Astrocyte (in vitro differentiated cells and primary cell): ENCODE measurements around the gene WNT7B. TPM values are rescaled to one million over a fixed set of nuclear protein-coding genes. Genes with fewer than 3 reads are reported as not detected.

ENCODE experiments used
- DNase-seq: peaks from one replicate; pipeline ENCODE4 v3.0.0-alpha.2; 2010; ENCODE audit warnings: low read depth
- FAIRE-seq: peaks from 2 replicates; lab custom pipeline; 2011; peaks lifted over from hg19 to GRCh38; lab: Jason Lieb, UNC
- H2AFZ ChIP-seq: 2 replicates; pipeline ENCODE4 v1.6.0; 2012; ENCODE audit warnings: low read depth, low read length, inconsistent platforms
- H3K27ac ChIP-seq: 2 replicates; pipeline ENCODE4 v1.5.1; 2011; ENCODE audit warnings: low read depth, low read length, inconsistent platforms
- H3K27me3 ChIP-seq: 2 replicates; pipeline ENCODE4 v1.6.0; 2011; ENCODE audit warnings: low read length, inconsistent platforms; ENCODE audit not compliant: insufficient read depth
- H3K36me3 ChIP-seq: 2 replicates; pipeline ENCODE4 v1.5.1; 2011; ENCODE audit warnings: low read length, inconsistent platforms; ENCODE audit not compliant: insufficient read depth
- H3K4me1 ChIP-seq: 2 replicates; pipeline ENCODE4 v1.5.1; 2011; ENCODE audit warnings: low read length, inconsistent platforms; ENCODE audit not compliant: insufficient read depth
- H3K4me2 ChIP-seq: 2 replicates; pipeline ENCODE4 v1.6.0; 2012; ENCODE audit warnings: low read length, inconsistent platforms
- H3K4me3 ChIP-seq: 2 replicates; pipeline ENCODE4 v1.5.1; 2011; ENCODE audit warnings: low read depth, mild to moderate bottlenecking, low read length, inconsistent platforms; ENCODE audit not compliant: insufficient read depth
- H3K79me2 ChIP-seq: 2 replicates; pipeline ENCODE4 v1.6.0; 2012; ENCODE audit warnings: mild to moderate bottlenecking, low read length, inconsistent platforms; ENCODE audit not compliant: insufficient read depth
- H3K9ac ChIP-seq: 2 replicates; pipeline ENCODE4 v1.6.0; 2012; ENCODE audit warnings: mild to moderate bottlenecking, low read length, inconsistent platforms
- H3K9me3 ChIP-seq: 2 replicates; pipeline ENCODE4 v1.5.1; 2012; ENCODE audit warnings: low read depth, mild to moderate bottlenecking, low read length, inconsistent platforms; ENCODE audit not compliant: insufficient read depth
- H4K20me1 ChIP-seq: 2 replicates; pipeline ENCODE4 v1.6.0; 2012; ENCODE audit warnings: low read length, inconsistent platforms; ENCODE audit not compliant: insufficient read depth
- H3K27ac Mint-ChIP-seq: one replicate; pipeline ENCODE4 v1.8.0; 2021; ENCODE audit warnings: mild to moderate bottlenecking, mixed read lengths; ENCODE audit not compliant: unreplicated experiment
- H3K27me3 Mint-ChIP-seq: one replicate; pipeline ENCODE4 v1.8.0; 2021; ENCODE audit warnings: low read depth, mixed read lengths; ENCODE audit not compliant: unreplicated experiment
- H3K36me3 Mint-ChIP-seq: one replicate; pipeline ENCODE4 v1.8.0; 2021; ENCODE audit warnings: low read depth, mixed read lengths; ENCODE audit not compliant: unreplicated experiment
- H3K4me1 Mint-ChIP-seq: one replicate; pipeline ENCODE4 v1.8.0; 2021; ENCODE audit warnings: low read depth, mixed read lengths; ENCODE audit not compliant: unreplicated experiment
- H3K4me3 Mint-ChIP-seq: one replicate; pipeline ENCODE4 v1.8.0; 2021; ENCODE audit warnings: mild to moderate bottlenecking, moderate library complexity, mixed read lengths; ENCODE audit not compliant: unreplicated experiment
- H3K9me3 Mint-ChIP-seq: one replicate; pipeline ENCODE4 v1.8.0; 2021; ENCODE audit warnings: mild to moderate bottlenecking, mixed read lengths; ENCODE audit not compliant: unreplicated experiment
- EZH2 ChIP-seq: IDR thresholded peaks from 2 replicates; pipeline ENCODE4 v1.6.1; 2012; ENCODE audit warnings: mild to moderate bottlenecking, low read length, inconsistent platforms; ENCODE audit not compliant: insufficient read depth
- total RNA-seq: library from RNA; stranded (reverse); gene quantifications from 2 replicates; pipeline ENCODE4 v1.2.1, GENCODE V29; 2021
- TF ChIP-seq, protein P1 (sequence below): IDR thresholded peaks from 2 replicates; pipeline ENCODE4 v1.5.1; 2011; ENCODE audit warnings: low read depth, mild to moderate bottlenecking, inconsistent platforms, low read length, moderate library complexity; ENCODE audit not compliant: insufficient read depth

WNT7B gene
- total RNA-seq, 1 donor from 2014 or later, result 1.7 TPM

DNA sequence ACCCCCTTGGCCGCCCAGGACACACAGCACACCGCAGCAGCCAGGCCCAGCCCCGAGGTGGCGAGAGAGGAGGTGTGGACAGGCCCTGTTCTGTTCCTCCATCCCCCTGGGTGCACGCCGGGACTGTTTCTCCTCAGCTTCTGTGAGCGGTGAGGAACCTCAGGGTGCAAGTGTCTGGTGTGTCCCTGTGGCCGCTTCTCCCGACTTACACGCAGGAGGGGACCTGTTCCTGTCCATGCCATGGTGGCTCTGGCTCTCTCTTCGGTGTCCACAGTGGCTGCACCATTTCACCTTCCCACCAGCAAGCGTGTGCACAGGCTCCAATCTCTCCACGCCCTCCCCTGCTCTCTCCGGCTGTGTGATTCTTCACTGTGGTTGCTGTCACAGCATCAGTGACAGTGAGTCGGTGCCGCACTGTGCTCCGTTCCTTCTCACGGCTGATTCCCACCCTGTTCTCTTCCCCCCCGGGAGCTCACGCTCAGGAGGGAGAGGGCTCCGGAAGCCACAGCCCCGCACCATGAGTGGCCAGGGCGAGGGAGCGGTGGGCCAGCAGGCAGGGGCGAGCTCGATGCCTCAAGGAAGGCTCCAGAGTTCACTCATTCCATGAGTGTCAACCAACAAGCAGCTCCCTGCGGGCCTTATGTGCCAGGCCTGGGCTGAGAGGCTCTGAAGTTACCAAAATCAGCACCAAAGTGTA lies 18.6 kb upstream of the WNT7B start:
- Histone ChIP-seq H2AFZ (no peak overlapping the region), H3K4me1 (peaks cover 29% of the 10 kb centered on the region), H4K20me1 (no peaks in the 10 kb centered on the region), H3K9ac (peak overlapping the region; percentile 72), H3K4me3 (no peak overlapping the region), H3K27ac (peak overlapping the region; percentile 81), H3K36me3 (no peaks in the 10 kb centered on the region), H3K27me3 (no peaks in the 10 kb centered on the region), H3K9me3 (no peaks in the 10 kb centered on the region), H3K79me2 (peaks cover 4% of the 10 kb centered on the region), H3K4me2 (no peak overlapping the region)
- peaks cover 39% of the 10 kb centered on the region for H3K27me3 Mint-ChIP-seq
- no peak overlapping the region for H3K27ac Mint-ChIP-seq
- H3K9me3 Mint-ChIP-seq, result no peaks in the 10 kb centered on the region
- DNase-seq, result no peak
- no peaks in the 10 kb centered on the region for H3K36me3 Mint-ChIP-seq
- TF ChIP-seq, protein P1, sequence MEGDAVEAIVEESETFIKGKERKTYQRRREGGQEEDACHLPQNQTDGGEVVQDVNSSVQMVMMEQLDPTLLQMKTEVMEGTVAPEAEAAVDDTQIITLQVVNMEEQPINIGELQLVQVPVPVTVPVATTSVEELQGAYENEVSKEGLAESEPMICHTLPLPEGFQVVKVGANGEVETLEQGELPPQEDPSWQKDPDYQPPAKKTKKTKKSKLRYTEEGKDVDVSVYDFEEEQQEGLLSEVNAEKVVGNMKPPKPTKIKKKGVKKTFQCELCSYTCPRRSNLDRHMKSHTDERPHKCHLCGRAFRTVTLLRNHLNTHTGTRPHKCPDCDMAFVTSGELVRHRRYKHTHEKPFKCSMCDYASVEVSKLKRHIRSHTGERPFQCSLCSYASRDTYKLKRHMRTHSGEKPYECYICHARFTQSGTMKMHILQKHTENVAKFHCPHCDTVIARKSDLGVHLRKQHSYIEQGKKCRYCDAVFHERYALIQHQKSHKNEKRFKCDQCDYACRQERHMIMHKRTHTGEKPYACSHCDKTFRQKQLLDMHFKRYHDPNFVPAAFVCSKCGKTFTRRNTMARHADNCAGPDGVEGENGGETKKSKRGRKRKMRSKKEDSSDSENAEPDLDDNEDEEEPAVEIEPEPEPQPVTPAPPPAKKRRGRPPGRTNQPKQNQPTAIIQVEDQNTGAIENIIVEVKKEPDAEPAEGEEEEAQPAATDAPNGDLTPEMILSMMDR, result no peak
- no peak for TF ChIP-seq EZH2
- no peaks in the 10 kb centered on the region for H3K4me1 Mint-ChIP-seq
- no peak for FAIRE-seq
- no peak overlapping the region for H3K4me3 Mint-ChIP-seq

DNA sequence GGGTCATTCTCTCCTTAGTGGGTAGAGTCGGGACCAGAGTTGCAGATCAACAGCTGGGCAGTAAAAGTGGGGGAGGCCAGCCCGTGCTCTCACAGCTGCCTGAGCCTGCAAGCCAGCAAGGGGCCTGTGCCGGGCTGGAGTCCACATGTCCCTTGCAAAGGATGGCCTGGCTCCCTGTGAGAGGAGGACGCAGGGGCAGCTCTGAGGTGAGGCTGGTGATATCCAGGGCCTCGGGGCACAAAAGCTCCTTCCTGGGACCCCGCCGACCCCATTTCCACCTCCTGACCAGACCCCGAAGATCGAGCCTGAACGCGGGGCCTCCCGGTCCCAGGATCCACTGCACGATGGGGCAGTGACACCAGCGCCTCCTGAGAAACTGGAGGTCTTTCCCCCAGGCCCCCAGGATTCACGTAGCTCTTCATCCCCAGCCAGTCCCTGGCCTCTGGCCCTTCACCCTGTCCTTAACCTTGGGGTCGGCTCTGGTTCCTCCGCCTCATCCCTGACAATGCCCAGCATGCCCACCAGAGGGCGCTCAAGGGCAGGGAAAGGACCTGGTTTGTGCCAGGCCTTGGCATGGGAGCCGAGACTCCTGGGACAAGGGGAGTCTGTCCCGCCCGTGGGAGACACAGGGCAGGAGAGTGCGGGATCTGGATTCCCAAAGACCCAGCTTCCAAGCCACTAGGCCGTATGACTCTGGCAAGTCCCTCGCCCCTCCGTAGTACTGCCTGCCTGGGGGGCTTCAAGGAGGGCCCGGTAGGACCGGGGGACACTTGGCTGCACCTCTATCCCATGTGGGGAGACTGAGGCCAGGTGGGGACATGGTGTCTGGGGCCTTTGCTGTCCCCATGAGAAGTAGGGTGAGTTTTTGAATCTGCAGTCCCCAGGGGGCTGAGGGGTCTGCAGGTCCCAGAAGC lies 17.8 kb upstream of the WNT7B start:
- no peak overlapping the region for H3K4me3 Mint-ChIP-seq
- TF ChIP-seq EZH2, result no peak
- TF ChIP-seq, protein P1, result peak; percentile 80
- H3K9ac ChIP-seq, result peak overlapping the region; percentile 37
- no peaks in the 10 kb centered on the region for H3K9me3 ChIP-seq
- H4K20me1 ChIP-seq, result no peaks in the 10 kb centered on the region
- H2AFZ ChIP-seq, result no peak overlapping the region
- DNase-seq, result no peak
- H3K4me2 ChIP-seq, result no peak overlapping the region
- H3K4me3 ChIP-seq, result no peak overlapping the region
- no peaks in the 10 kb centered on the region for H3K4me1 Mint-ChIP-seq
- peak; percentile 29 for FAIRE-seq
- no peaks in the 10 kb centered on the region for H3K9me3 Mint-ChIP-seq
- no peaks in the 10 kb centered on the region for H3K36me3 Mint-ChIP-seq
- peaks cover 43% of the 10 kb centered on the region for H3K27me3 Mint-ChIP-seq
- H3K27me3 ChIP-seq, result no peaks in the 10 kb centered on the region
- H3K27ac Mint-ChIP-seq, result no peak overlapping the region
- H3K27ac ChIP-seq, result no peak overlapping the region
- H3K36me3 ChIP-seq, result no peaks in the 10 kb centered on the region
- H3K4me1 ChIP-seq, result peaks cover 29% of the 10 kb centered on the region
- peaks cover 4% of the 10 kb centered on the region for H3K79me2 ChIP-seq
